ENCODE data around the gene CPN1. TPM values are rescaled to one million over a fixed set of nuclear protein-coding genes. Genes with fewer than 3 reads are reported as not detected.

CPN1 gene
- total RNA-seq, 1 experiment from 2014 or later, result not detected

DNA sequence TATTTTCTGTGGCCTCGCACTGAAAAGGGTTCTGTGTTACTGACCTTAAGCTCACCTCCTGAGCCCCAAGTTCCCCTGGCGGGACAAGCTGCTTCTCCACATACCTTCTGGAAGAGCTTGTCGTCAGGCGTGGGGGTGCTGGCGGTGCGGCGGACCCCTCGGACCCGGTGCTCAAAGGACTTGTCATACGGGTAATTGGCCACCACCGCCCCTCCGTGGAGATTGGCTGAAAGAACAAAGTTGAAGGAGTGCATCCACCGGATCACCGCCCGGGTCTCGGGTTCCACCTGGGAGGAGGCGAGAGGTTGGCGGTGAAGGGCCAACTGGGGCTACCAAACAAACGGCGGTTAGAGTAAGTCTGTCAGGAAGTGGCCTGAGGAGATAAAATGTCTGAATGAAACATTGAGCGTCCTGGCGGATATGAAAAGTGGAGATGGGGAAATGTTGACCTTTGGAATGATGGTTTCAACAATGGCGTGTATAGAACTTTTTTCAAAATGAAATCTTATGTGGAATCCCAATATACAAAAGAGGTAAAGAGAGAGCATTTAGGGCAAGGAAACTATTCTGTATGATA is 16.5 kb downstream of the CPN1 start:
- whole genome bisulfite sequencing (ENCODE audit: extremely low coverage, insufficient read length, low lambda C conversion rate), result no CpG with 5 or more reads among the region's 23 CpGs
- H2BK120ac ChIP-seq (ENCODE audit: low read depth, low read length, poor library complexity, severe bottlenecking), result no peak overlapping the region
- H3K18ac ChIP-seq (ENCODE audit: insufficient read length, low read depth, low read length), result no peak overlapping the region
- no peak overlapping the region for H4K91ac ChIP-seq (ENCODE audit: insufficient read length, low read depth, low read length)
- TF ChIP-seq CTCF (conservative IDR thresholded peaks at IDR 0.05), result no peak
- Mint-ChIP-seq H3K4me3 (no peak overlapping the region), H3K27ac (no peak overlapping the region), H3K9me3 (no peaks in the 10 kb centered on the region; a peak in 1 of 5 replicates), H3K4me1 (0 out of 4 replicates have a peak, but pooled peaks cover 0 to 7% of the 10 kb centered on the region in 2 experiments), H3K27me3 (ENCODE audit: low read depth) (no peaks in the 10 kb centered on the region), H3K36me3 (ENCODE audit: insufficient read depth in 1 of 3, low read depth in 3 of 3) (no peaks in the 10 kb centered on the region)
- no peaks in the 10 kb centered on the region for H3K9me3 ChIP-seq (ENCODE audit: control insufficient read depth, low read depth, low read length)
- H2BK12ac ChIP-seq (ENCODE audit: insufficient read length, low read depth, low read length), result no peak overlapping the region
- no peak overlapping the region for H3K27ac ChIP-seq (ENCODE audit: insufficient read length, low read depth, low read length)
- H3K23ac ChIP-seq (ENCODE audit: insufficient read length, low read depth, low read length), result no peak overlapping the region
- no peaks in the 10 kb centered on the region for H3K4me1 ChIP-seq (ENCODE audit: insufficient read depth, low read length)
- no peaks in the 10 kb centered on the region for H3K23me2 ChIP-seq (ENCODE audit: insufficient read length, low read depth, low read length, poor library complexity, severe bottlenecking)
- no peak overlapping the region for H3K4me2 ChIP-seq (ENCODE audit: insufficient read depth, insufficient read length, low read length)
- no peak overlapping the region for H3K14ac ChIP-seq (ENCODE audit: insufficient read depth, low read length)
- H3K79me2 ChIP-seq (ENCODE audit: insufficient read depth, low read length), result no peaks in the 10 kb centered on the region
- no peak overlapping the region for H2BK15ac ChIP-seq (ENCODE audit: low read depth, low read length)
- H2BK20ac ChIP-seq (ENCODE audit: low read depth, low read length, poor library complexity, severe bottlenecking), result no peak overlapping the region
- H4K20me1 ChIP-seq (ENCODE audit: control insufficient read depth, insufficient read depth, insufficient read length), result no peaks in the 10 kb centered on the region
- H2AFZ ChIP-seq (ENCODE audit: low read length), result no peak overlapping the region
- no peak overlapping the region for H2AK5ac ChIP-seq (ENCODE audit: insufficient read length, low read length)
- no peak overlapping the region for H3K4ac ChIP-seq (ENCODE audit: low read depth, low read length)
- H3K56ac ChIP-seq (ENCODE audit: insufficient read length, low read depth, low read length), result no peak overlapping the region
- DNase-seq, result peak; percentile 87
- H3T11ph ChIP-seq (ENCODE audit: low read length), result no peak overlapping the region
- H3K27me3 ChIP-seq (ENCODE audit: insufficient read depth, low read length), result no peaks in the 10 kb centered on the region
- H4K5ac ChIP-seq (ENCODE audit: insufficient read length, low read depth, low read length), result no peak overlapping the region
- H3K9ac ChIP-seq (ENCODE audit: extremely low read depth, insufficient read length, low read length), result no peak overlapping the region
- H3K79me1 ChIP-seq (ENCODE audit: insufficient read depth, low read depth, low read length, poor library complexity, severe bottlenecking), result no peaks in the 10 kb centered on the region
- H4K8ac ChIP-seq (replicated peaks; ENCODE audit: insufficient read length, low read depth, low read length), result no peak overlapping the region
- no peak overlapping the region for H2BK5ac ChIP-seq (ENCODE audit: insufficient read length, low read length)
